GM23338 (cell line): ENCODE data around the gene HS6ST2. TPM values are rescaled to one million over a fixed set of nuclear protein-coding genes. Genes with fewer than 3 reads are reported as not detected.

Source experiments
- ATAC-seq: fragments of 200-7000 bp; cut with Tn5 transposase; 3 replicates; pipeline ENCODE4 v1.9.1; 2020
- DNase-seq: peaks from one replicate; pipeline ENCODE4 v3.0.0-alpha.2; 2015; ENCODE audit warnings: low spot score
- H2AFZ ChIP-seq: fragments of 200-600 bp; sonication (generic); 2 replicates; pipeline ENCODE4 v1.8.0; 2016; ENCODE audit warnings: antibody characterized with exemption, mild to moderate bottlenecking, moderate library complexity
- H3F3A ChIP-seq: fragments of 200-600 bp; sonication (generic); replicated peaks from 2 replicates; pipeline ENCODE4 v1.8.0; 2017; ENCODE audit warnings: antibody characterized with exemption, mixed run types, low read depth
- H3K27ac ChIP-seq: fragments of 200-600 bp; sonication (generic); 2 replicates; pipeline ENCODE4 v1.6.1; 2016; ENCODE audit warnings: low read depth
- H3K27me3 ChIP-seq: fragments of 200-600 bp; sonication (generic); 2 replicates; pipeline ENCODE4 v1.8.0; 2016; ENCODE audit warnings: mild to moderate bottlenecking, mixed run types, moderate library complexity; ENCODE audit not compliant: insufficient read depth
- H3K36me3 ChIP-seq: fragments of 200-600 bp; sonication (generic); 2 replicates; pipeline ENCODE4 v1.8.0; 2016; ENCODE audit warnings: mild to moderate bottlenecking; ENCODE audit not compliant: insufficient read depth
- H3K4me1 ChIP-seq: fragments of 200-600 bp; sonication (generic); 2 replicates; pipeline ENCODE4 v1.8.0; 2016; ENCODE audit warnings: mild to moderate bottlenecking, moderate library complexity; ENCODE audit not compliant: insufficient read depth
- H3K4me2 ChIP-seq: fragments of 200-600 bp; sonication (generic); 2 replicates; pipeline ENCODE4 v1.7.1; 2017; ENCODE audit warnings: mixed run types
- H3K4me3 ChIP-seq: fragments of 200-600 bp; sonication (generic); 2 replicates; pipeline ENCODE4 v1.6.1; 2016; ENCODE audit warnings: mixed run types
- H3K79me2 ChIP-seq: fragments of 200-600 bp; sonication (generic); replicated peaks from 2 replicates; pipeline ENCODE4 v1.8.0; 2017; ENCODE audit warnings: mild to moderate bottlenecking; ENCODE audit not compliant: insufficient read depth
- H3K9me2 ChIP-seq: fragments of 200-600 bp; sonication (generic); 2 replicates; pipeline ENCODE4 v1.8.0; 2017; ENCODE audit not compliant: insufficient read depth
- H4K20me1 ChIP-seq: fragments of 200-600 bp; sonication (generic); replicated peaks from 2 replicates; pipeline ENCODE4 v1.8.0; 2017; ENCODE audit warnings: mild to moderate bottlenecking; ENCODE audit not compliant: insufficient read depth
- H3K27ac Mint-ChIP-seq: 2 replicates; pipeline ENCODE4 v1.8.0; 2020; ENCODE audit warnings: inconsistent platforms, mild to moderate bottlenecking, moderate library complexity, mixed read lengths
- H3K27me3 Mint-ChIP-seq: 3 replicates; pipeline ENCODE4 v1.8.0; 2022; ENCODE audit warnings: low read depth, mild to moderate bottlenecking, moderate library complexity, mixed read lengths, inconsistent platforms; ENCODE audit not compliant: insufficient read depth, poor library complexity
- H3K36me3 Mint-ChIP-seq: 3 replicates; pipeline ENCODE4 v1.8.0; 2021; ENCODE audit warnings: low read depth, mild to moderate bottlenecking, inconsistent platforms, moderate library complexity, mixed read lengths
- H3K4me1 Mint-ChIP-seq: 3 replicates; pipeline ENCODE4 v1.8.0; 2020; ENCODE audit warnings: mild to moderate bottlenecking, inconsistent platforms, mixed read lengths
- H3K4me3 Mint-ChIP-seq: 3 replicates; pipeline ENCODE4 v1.8.0; 2021; ENCODE audit warnings: moderate library complexity, mild to moderate bottlenecking, inconsistent platforms, mixed read lengths
- H3K9me3 Mint-ChIP-seq: 3 replicates; pipeline ENCODE4 v1.8.0; 2020; ENCODE audit warnings: moderate library complexity, mild to moderate bottlenecking, inconsistent platforms, mixed read lengths
- CREB1 ChIP-seq: fragments of 250-450 bp; sonication (Bioruptor Pico); IDR thresholded peaks from 2 replicates; pipeline ENCODE4 v1.5.0; 2020; ENCODE audit warnings: low read depth, mild to moderate bottlenecking, moderate library complexity
- EZH2phosphoT487 ChIP-seq: fragments of 200-600 bp; sonication (generic); IDR thresholded peaks from one replicate; pipeline ENCODE4 v1.8.1; 2018; ENCODE audit warnings: antibody characterized with exemption; ENCODE audit not compliant: unreplicated experiment
- JUNB ChIP-seq: IDR thresholded peaks from one replicate; pipeline ENCODE4 v1.6.1; 2016; ENCODE audit warnings: antibody characterized with exemption; ENCODE audit not compliant: unreplicated experiment
- ZNF331 ChIP-seq: fragments of 250-450 bp; sonication (Bioruptor Pico); IDR thresholded peaks from 2 replicates; pipeline ENCODE4 v1.5.0; 2020; ENCODE audit warnings: low read depth, mild to moderate bottlenecking, moderate library complexity
- polyA plus RNA-seq: library from polyadenylated mRNA; unstranded; fragments of >200 nt; fragmentation: Nextera tagmentation; extraction: Ambion mirVana; gene quantifications from 2 replicates; pipeline ENCODE4 v1.2.1, GENCODE V29; 2016
- total RNA-seq: library from RNA; depleted of rRNA; stranded (reverse); fragments of >200 nt; shearing (Covaris generic); gene quantifications from 2 replicates; pipeline ENCODE4 v1.2.3, GENCODE V29; 2014
- TF ChIP-seq, protein P1 (sequence below): IDR thresholded peaks from one replicate; pipeline ENCODE4 v1.6.1; 2018; ENCODE audit warnings: antibody characterized with exemption; ENCODE audit not compliant: unreplicated experiment
- TF ChIP-seq, protein P2 (sequence below): fragments of 250-450 bp; sonication (Bioruptor Pico); IDR thresholded peaks from 2 replicates; pipeline ENCODE4 v1.5.0; 2020; ENCODE audit warnings: mild to moderate bottlenecking, moderate library complexity

Gene HS6ST2
- total and polyA plus RNA-seq, 2 experiments from 2014 or later = 0.82 to 4.8 TPM

DNA sequence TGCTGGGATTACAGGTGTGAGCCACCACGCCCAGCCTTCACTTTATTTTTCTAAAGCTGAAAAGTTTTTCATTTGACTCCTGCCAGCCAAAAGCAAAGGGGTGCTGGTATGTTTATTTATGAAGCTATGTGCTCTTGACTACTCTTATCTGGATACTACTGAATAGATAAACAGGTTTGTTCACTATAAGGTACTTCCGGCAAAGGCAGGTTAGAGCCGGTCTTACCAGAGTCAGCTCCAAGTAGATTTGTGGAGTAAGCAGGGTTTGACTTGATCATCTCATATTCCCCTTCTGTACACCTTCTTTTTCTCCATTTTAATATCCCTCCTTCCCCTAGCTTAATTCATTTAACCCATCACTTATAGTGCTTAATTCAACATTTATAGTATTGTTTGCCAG, 294.2 kb downstream of the HS6ST2 start:
- no peaks in the 10 kb centered on the region for H4K20me1 ChIP-seq
- peaks cover 7% of the 10 kb centered on the region for H3K27me3 Mint-ChIP-seq
- no peak overlapping the region for H2AFZ ChIP-seq
- H3K9me2 ChIP-seq = no peaks in the 10 kb centered on the region
- peaks cover 9% of the 10 kb centered on the region for H3K4me1 Mint-ChIP-seq
- DNase-seq = no peak
- H3K27ac Mint-ChIP-seq = no peak overlapping the region
- TF ChIP-seq, protein P1, sequence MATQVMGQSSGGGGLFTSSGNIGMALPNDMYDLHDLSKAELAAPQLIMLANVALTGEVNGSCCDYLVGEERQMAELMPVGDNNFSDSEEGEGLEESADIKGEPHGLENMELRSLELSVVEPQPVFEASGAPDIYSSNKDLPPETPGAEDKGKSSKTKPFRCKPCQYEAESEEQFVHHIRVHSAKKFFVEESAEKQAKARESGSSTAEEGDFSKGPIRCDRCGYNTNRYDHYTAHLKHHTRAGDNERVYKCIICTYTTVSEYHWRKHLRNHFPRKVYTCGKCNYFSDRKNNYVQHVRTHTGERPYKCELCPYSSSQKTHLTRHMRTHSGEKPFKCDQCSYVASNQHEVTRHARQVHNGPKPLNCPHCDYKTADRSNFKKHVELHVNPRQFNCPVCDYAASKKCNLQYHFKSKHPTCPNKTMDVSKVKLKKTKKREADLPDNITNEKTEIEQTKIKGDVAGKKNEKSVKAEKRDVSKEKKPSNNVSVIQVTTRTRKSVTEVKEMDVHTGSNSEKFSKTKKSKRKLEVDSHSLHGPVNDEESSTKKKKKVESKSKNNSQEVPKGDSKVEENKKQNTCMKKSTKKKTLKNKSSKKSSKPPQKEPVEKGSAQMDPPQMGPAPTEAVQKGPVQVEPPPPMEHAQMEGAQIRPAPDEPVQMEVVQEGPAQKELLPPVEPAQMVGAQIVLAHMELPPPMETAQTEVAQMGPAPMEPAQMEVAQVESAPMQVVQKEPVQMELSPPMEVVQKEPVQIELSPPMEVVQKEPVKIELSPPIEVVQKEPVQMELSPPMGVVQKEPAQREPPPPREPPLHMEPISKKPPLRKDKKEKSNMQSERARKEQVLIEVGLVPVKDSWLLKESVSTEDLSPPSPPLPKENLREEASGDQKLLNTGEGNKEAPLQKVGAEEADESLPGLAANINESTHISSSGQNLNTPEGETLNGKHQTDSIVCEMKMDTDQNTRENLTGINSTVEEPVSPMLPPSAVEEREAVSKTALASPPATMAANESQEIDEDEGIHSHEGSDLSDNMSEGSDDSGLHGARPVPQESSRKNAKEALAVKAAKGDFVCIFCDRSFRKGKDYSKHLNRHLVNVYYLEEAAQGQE = no peak
- TF ChIP-seq JUNB (no peak), EZH2phosphoT487 (no peak), CREB1 (CRISPR knock-in tag) (no peak), ZNF331 (CRISPR knock-in tag) (no peak)
- TF ChIP-seq, protein P2, sequence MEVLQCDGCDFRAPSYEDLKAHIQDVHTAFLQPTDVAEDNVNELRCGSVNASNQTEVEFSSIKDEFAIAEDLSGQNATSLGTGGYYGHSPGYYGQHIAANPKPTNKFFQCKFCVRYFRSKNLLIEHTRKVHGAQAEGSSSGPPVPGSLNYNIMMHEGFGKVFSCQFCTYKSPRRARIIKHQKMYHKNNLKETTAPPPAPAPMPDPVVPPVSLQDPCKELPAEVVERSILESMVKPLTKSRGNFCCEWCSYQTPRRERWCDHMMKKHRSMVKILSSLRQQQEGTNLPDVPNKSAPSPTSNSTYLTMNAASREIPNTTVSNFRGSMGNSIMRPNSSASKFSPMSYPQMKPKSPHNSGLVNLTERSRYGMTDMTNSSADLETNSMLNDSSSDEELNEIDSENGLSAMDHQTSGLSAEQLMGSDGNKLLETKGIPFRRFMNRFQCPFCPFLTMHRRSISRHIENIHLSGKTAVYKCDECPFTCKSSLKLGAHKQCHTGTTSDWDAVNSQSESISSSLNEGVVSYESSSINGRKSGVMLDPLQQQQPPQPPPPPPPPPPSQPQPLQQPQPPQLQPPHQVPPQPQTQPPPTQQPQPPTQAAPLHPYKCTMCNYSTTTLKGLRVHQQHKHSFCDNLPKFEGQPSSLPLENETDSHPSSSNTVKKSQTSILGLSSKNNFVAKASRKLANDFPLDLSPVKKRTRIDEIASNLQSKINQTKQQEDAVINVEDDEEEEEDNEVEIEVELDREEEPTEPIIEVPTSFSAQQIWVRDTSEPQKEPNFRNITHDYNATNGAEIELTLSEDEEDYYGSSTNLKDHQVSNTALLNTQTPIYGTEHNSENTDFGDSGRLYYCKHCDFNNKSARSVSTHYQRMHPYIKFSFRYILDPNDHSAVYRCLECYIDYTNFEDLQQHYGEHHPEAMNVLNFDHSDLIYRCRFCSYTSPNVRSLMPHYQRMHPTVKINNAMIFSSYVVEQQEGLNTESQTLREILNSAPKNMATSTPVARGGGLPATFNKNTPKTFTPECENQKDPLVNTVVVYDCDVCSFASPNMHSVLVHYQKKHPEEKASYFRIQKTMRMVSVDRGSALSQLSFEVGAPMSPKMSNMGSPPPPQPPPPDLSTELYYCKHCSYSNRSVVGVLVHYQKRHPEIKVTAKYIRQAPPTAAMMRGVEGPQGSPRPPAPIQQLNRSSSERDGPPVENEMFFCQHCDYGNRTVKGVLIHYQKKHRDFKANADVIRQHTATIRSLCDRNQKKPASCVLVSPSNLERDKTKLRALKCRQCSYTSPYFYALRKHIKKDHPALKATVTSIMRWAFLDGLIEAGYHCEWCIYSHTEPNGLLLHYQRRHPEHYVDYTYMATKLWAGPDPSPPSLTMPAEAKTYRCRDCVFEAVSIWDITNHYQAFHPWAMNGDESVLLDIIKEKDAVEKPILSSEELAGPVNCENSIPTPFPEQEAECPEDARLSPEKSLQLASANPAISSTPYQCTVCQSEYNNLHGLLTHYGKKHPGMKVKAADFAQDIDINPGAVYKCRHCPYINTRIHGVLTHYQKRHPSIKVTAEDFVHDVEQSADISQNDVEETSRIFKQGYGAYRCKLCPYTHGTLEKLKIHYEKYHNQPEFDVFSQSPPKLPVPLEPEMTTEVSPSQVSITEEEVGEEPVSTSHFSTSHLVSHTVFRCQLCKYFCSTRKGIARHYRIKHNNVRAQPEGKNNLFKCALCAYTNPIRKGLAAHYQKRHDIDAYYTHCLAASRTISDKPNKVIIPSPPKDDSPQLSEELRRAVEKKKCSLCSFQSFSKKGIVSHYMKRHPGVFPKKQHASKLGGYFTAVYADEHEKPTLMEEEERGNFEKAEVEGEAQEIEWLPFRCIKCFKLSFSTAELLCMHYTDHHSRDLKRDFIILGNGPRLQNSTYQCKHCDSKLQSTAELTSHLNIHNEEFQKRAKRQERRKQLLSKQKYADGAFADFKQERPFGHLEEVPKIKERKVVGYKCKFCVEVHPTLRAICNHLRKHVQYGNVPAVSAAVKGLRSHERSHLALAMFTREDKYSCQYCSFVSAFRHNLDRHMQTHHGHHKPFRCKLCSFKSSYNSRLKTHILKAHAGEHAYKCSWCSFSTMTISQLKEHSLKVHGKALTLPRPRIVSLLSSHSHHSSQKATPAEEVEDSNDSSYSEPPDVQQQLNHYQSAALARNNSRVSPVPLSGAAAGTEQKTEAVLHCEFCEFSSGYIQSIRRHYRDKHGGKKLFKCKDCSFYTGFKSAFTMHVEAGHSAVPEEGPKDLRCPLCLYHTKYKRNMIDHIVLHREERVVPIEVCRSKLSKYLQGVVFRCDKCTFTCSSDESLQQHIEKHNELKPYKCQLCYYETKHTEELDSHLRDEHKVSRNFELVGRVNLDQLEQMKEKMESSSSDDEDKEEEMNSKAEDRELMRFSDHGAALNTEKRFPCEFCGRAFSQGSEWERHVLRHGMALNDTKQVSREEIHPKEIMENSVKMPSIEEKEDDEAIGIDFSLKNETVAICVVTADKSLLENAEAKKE (CRISPR knock-in tag) = no peak
- no peaks in the 10 kb centered on the region for H3K36me3 Mint-ChIP-seq
- no peak overlapping the region for H3K4me3 ChIP-seq
- no peaks in the 10 kb centered on the region for H3K36me3 ChIP-seq
- no peaks in the 10 kb centered on the region for H3F3A ChIP-seq
- H3K4me1 ChIP-seq = no peaks in the 10 kb centered on the region
- no peak for ATAC-seq
- H3K27me3 ChIP-seq = peaks cover 31% of the 10 kb centered on the region
- no peak overlapping the region for H3K4me3 Mint-ChIP-seq
- no peak overlapping the region for H3K4me2 ChIP-seq
- H3K27ac ChIP-seq = no peak overlapping the region
- no peaks in the 10 kb centered on the region for H3K9me3 Mint-ChIP-seq
- no peaks in the 10 kb centered on the region for H3K79me2 ChIP-seq
